GM23338 (cell line): Measurements from ENCODE around the gene CXCR3. TPM values are rescaled to one million over a fixed set of nuclear protein-coding genes. Genes with fewer than 3 reads are reported as not detected.

ENCODE experiments used
- ATAC-seq: fragments of 200-7000 bp; cut with Tn5 transposase; 3 replicates; pipeline ENCODE4 v1.9.1; 2020
- DNase-seq: peaks from one replicate; pipeline ENCODE4 v3.0.0-alpha.2; 2015; ENCODE audit warnings: low spot score
- H2AFZ ChIP-seq: fragments of 200-600 bp; sonication (generic); 2 replicates; pipeline ENCODE4 v1.8.0; 2016; ENCODE audit warnings: antibody characterized with exemption, mild to moderate bottlenecking, moderate library complexity
- H3F3A ChIP-seq: fragments of 200-600 bp; sonication (generic); replicated peaks from 2 replicates; pipeline ENCODE4 v1.8.0; 2017; ENCODE audit warnings: antibody characterized with exemption, mixed run types, low read depth
- H3K27ac ChIP-seq: fragments of 200-600 bp; sonication (generic); 2 replicates; pipeline ENCODE4 v1.6.1; 2016; ENCODE audit warnings: low read depth
- H3K27me3 ChIP-seq: fragments of 200-600 bp; sonication (generic); 2 replicates; pipeline ENCODE4 v1.8.0; 2016; ENCODE audit warnings: mild to moderate bottlenecking, mixed run types, moderate library complexity; ENCODE audit not compliant: insufficient read depth
- H3K36me3 ChIP-seq: fragments of 200-600 bp; sonication (generic); 2 replicates; pipeline ENCODE4 v1.8.0; 2016; ENCODE audit warnings: mild to moderate bottlenecking; ENCODE audit not compliant: insufficient read depth
- H3K4me1 ChIP-seq: fragments of 200-600 bp; sonication (generic); 2 replicates; pipeline ENCODE4 v1.8.0; 2016; ENCODE audit warnings: mild to moderate bottlenecking, moderate library complexity; ENCODE audit not compliant: insufficient read depth
- H3K4me2 ChIP-seq: fragments of 200-600 bp; sonication (generic); 2 replicates; pipeline ENCODE4 v1.7.1; 2017; ENCODE audit warnings: mixed run types
- H3K4me3 ChIP-seq: fragments of 200-600 bp; sonication (generic); 2 replicates; pipeline ENCODE4 v1.6.1; 2016; ENCODE audit warnings: mixed run types
- H3K79me2 ChIP-seq: fragments of 200-600 bp; sonication (generic); replicated peaks from 2 replicates; pipeline ENCODE4 v1.8.0; 2017; ENCODE audit warnings: mild to moderate bottlenecking; ENCODE audit not compliant: insufficient read depth
- H3K9me2 ChIP-seq: fragments of 200-600 bp; sonication (generic); 2 replicates; pipeline ENCODE4 v1.8.0; 2017; ENCODE audit not compliant: insufficient read depth
- H4K20me1 ChIP-seq: fragments of 200-600 bp; sonication (generic); replicated peaks from 2 replicates; pipeline ENCODE4 v1.8.0; 2017; ENCODE audit warnings: mild to moderate bottlenecking; ENCODE audit not compliant: insufficient read depth
- H3K27ac Mint-ChIP-seq: 2 replicates; pipeline ENCODE4 v1.8.0; 2020; ENCODE audit warnings: inconsistent platforms, mild to moderate bottlenecking, moderate library complexity, mixed read lengths
- H3K27me3 Mint-ChIP-seq: 3 replicates; pipeline ENCODE4 v1.8.0; 2022; ENCODE audit warnings: low read depth, mild to moderate bottlenecking, moderate library complexity, mixed read lengths, inconsistent platforms; ENCODE audit not compliant: insufficient read depth, poor library complexity
- H3K36me3 Mint-ChIP-seq: 3 replicates; pipeline ENCODE4 v1.8.0; 2021; ENCODE audit warnings: low read depth, mild to moderate bottlenecking, inconsistent platforms, moderate library complexity, mixed read lengths
- H3K4me1 Mint-ChIP-seq: 3 replicates; pipeline ENCODE4 v1.8.0; 2020; ENCODE audit warnings: mild to moderate bottlenecking, inconsistent platforms, mixed read lengths
- H3K4me3 Mint-ChIP-seq: 3 replicates; pipeline ENCODE4 v1.8.0; 2021; ENCODE audit warnings: moderate library complexity, mild to moderate bottlenecking, inconsistent platforms, mixed read lengths
- H3K9me3 Mint-ChIP-seq: 3 replicates; pipeline ENCODE4 v1.8.0; 2020; ENCODE audit warnings: moderate library complexity, mild to moderate bottlenecking, inconsistent platforms, mixed read lengths
- EZH2phosphoT487 ChIP-seq: fragments of 200-600 bp; sonication (generic); IDR thresholded peaks from one replicate; pipeline ENCODE4 v1.8.1; 2018; ENCODE audit warnings: antibody characterized with exemption; ENCODE audit not compliant: unreplicated experiment
- POLR2AphosphoS5 ChIP-seq: IDR thresholded peaks from 2 replicates; pipeline ENCODE4 v1.6.1; 2016; ENCODE audit warnings: antibody characterized with exemption, low read depth
- ZNF114 ChIP-seq: fragments of 250-450 bp; sonication (Bioruptor Pico); IDR thresholded peaks from 2 replicates; pipeline ENCODE4 v1.5.0; 2020; ENCODE audit warnings: mild to moderate bottlenecking, moderate library complexity
- polyA plus RNA-seq: library from polyadenylated mRNA; unstranded; fragments of >200 nt; fragmentation: Nextera tagmentation; extraction: Ambion mirVana; gene quantifications from 2 replicates; pipeline ENCODE4 v1.2.1, GENCODE V29; 2016
- total RNA-seq: library from RNA; depleted of rRNA; stranded (reverse); fragments of >200 nt; shearing (Covaris generic); gene quantifications from 2 replicates; pipeline ENCODE4 v1.2.3, GENCODE V29; 2014
- TF ChIP-seq, protein P1 (sequence below): IDR thresholded peaks from one replicate; pipeline ENCODE4 v1.6.1; 2018; ENCODE audit warnings: antibody characterized with exemption; ENCODE audit not compliant: unreplicated experiment
- TF ChIP-seq, protein P2 (sequence below): fragments of 250-450 bp; sonication (Bioruptor Pico); IDR thresholded peaks from 2 replicates; pipeline ENCODE4 v1.5.0; 2020; ENCODE audit warnings: mild to moderate bottlenecking, moderate library complexity

CXCR3 gene
- total and polyA plus RNA-seq, 2 experiments from 2014 or later = not detected

DNA sequence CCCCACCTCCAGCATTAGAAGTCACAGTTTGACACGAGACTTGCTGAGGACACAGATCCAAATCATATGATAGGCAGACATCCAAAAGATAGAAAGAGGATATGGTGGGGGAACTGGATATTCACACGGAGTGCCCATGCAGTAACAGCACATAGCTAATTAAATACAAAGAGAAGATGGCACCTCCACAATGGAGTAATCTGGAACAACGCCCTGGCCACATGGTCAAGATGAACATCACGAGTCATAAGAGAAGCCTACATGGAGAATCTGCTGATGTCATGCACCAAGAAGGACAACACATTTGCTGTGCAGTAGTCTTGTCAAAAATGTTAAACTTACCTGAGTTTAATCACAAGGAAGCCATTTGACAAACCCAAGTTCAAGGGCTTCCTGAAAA is 39.0 kb upstream of the CXCR3 start:
- Mint-ChIP-seq H3K27ac (no peak overlapping the region), H3K36me3 (no peaks in the 10 kb centered on the region; the same call in 2 of the 3 replicates), H3K27me3 (no peaks in the 10 kb centered on the region), H3K9me3 (no peaks in the 10 kb centered on the region), H3K4me1 (no peaks in the 10 kb centered on the region), H3K4me3 (no peak overlapping the region)
- Histone ChIP-seq H3K4me1 (no peaks in the 10 kb centered on the region), H3K27me3 (no peaks in the 10 kb centered on the region), H4K20me1 (no peaks in the 10 kb centered on the region), H3K27ac (no peak overlapping the region), H3K9me2 (no peaks in the 10 kb centered on the region), H3F3A (no peaks in the 10 kb centered on the region), H3K4me3 (no peak overlapping the region), H2AFZ (no peak overlapping the region), H3K79me2 (no peaks in the 10 kb centered on the region), H3K4me2 (no peak overlapping the region), H3K36me3 (no peaks in the 10 kb centered on the region)
- TF ChIP-seq ZNF114 (CRISPR knock-in tag) (no peak), POLR2AphosphoS5 (no peak), EZH2phosphoT487 (no peak)
- TF ChIP-seq, protein P1, sequence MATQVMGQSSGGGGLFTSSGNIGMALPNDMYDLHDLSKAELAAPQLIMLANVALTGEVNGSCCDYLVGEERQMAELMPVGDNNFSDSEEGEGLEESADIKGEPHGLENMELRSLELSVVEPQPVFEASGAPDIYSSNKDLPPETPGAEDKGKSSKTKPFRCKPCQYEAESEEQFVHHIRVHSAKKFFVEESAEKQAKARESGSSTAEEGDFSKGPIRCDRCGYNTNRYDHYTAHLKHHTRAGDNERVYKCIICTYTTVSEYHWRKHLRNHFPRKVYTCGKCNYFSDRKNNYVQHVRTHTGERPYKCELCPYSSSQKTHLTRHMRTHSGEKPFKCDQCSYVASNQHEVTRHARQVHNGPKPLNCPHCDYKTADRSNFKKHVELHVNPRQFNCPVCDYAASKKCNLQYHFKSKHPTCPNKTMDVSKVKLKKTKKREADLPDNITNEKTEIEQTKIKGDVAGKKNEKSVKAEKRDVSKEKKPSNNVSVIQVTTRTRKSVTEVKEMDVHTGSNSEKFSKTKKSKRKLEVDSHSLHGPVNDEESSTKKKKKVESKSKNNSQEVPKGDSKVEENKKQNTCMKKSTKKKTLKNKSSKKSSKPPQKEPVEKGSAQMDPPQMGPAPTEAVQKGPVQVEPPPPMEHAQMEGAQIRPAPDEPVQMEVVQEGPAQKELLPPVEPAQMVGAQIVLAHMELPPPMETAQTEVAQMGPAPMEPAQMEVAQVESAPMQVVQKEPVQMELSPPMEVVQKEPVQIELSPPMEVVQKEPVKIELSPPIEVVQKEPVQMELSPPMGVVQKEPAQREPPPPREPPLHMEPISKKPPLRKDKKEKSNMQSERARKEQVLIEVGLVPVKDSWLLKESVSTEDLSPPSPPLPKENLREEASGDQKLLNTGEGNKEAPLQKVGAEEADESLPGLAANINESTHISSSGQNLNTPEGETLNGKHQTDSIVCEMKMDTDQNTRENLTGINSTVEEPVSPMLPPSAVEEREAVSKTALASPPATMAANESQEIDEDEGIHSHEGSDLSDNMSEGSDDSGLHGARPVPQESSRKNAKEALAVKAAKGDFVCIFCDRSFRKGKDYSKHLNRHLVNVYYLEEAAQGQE = no peak
- TF ChIP-seq, protein P2, sequence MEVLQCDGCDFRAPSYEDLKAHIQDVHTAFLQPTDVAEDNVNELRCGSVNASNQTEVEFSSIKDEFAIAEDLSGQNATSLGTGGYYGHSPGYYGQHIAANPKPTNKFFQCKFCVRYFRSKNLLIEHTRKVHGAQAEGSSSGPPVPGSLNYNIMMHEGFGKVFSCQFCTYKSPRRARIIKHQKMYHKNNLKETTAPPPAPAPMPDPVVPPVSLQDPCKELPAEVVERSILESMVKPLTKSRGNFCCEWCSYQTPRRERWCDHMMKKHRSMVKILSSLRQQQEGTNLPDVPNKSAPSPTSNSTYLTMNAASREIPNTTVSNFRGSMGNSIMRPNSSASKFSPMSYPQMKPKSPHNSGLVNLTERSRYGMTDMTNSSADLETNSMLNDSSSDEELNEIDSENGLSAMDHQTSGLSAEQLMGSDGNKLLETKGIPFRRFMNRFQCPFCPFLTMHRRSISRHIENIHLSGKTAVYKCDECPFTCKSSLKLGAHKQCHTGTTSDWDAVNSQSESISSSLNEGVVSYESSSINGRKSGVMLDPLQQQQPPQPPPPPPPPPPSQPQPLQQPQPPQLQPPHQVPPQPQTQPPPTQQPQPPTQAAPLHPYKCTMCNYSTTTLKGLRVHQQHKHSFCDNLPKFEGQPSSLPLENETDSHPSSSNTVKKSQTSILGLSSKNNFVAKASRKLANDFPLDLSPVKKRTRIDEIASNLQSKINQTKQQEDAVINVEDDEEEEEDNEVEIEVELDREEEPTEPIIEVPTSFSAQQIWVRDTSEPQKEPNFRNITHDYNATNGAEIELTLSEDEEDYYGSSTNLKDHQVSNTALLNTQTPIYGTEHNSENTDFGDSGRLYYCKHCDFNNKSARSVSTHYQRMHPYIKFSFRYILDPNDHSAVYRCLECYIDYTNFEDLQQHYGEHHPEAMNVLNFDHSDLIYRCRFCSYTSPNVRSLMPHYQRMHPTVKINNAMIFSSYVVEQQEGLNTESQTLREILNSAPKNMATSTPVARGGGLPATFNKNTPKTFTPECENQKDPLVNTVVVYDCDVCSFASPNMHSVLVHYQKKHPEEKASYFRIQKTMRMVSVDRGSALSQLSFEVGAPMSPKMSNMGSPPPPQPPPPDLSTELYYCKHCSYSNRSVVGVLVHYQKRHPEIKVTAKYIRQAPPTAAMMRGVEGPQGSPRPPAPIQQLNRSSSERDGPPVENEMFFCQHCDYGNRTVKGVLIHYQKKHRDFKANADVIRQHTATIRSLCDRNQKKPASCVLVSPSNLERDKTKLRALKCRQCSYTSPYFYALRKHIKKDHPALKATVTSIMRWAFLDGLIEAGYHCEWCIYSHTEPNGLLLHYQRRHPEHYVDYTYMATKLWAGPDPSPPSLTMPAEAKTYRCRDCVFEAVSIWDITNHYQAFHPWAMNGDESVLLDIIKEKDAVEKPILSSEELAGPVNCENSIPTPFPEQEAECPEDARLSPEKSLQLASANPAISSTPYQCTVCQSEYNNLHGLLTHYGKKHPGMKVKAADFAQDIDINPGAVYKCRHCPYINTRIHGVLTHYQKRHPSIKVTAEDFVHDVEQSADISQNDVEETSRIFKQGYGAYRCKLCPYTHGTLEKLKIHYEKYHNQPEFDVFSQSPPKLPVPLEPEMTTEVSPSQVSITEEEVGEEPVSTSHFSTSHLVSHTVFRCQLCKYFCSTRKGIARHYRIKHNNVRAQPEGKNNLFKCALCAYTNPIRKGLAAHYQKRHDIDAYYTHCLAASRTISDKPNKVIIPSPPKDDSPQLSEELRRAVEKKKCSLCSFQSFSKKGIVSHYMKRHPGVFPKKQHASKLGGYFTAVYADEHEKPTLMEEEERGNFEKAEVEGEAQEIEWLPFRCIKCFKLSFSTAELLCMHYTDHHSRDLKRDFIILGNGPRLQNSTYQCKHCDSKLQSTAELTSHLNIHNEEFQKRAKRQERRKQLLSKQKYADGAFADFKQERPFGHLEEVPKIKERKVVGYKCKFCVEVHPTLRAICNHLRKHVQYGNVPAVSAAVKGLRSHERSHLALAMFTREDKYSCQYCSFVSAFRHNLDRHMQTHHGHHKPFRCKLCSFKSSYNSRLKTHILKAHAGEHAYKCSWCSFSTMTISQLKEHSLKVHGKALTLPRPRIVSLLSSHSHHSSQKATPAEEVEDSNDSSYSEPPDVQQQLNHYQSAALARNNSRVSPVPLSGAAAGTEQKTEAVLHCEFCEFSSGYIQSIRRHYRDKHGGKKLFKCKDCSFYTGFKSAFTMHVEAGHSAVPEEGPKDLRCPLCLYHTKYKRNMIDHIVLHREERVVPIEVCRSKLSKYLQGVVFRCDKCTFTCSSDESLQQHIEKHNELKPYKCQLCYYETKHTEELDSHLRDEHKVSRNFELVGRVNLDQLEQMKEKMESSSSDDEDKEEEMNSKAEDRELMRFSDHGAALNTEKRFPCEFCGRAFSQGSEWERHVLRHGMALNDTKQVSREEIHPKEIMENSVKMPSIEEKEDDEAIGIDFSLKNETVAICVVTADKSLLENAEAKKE (CRISPR knock-in tag) = no peak
- DNase-seq = no peak
- no peak for ATAC-seq
